Thyroid gland (tissue), 4 donors: Measurements from ENCODE around the gene MINDY4. TPM values are rescaled to one million over a fixed set of nuclear protein-coding genes. Genes with fewer than 3 reads are reported as not detected.

Experiments
- DNase-seq, 2 donors: peaks; one replicate each; pipeline ENCODE4 v3.0.0-alpha.2; 2019
- H3K27ac ChIP-seq, 3 donors: fragments of 200-600 bp; sonication (generic); 1 replicate in 2 of 3; 2 replicates in 1 of 3; pipeline ENCODE4 v1.5.1; 2016 to 2019; ENCODE audit warnings: mild to moderate bottlenecking in 1 of 3, moderate library complexity in 1 of 3
- H3K27me3 ChIP-seq: fragments of 200-600 bp; sonication (generic); one replicate; pipeline ENCODE4 v1.5.1; 2019
- H3K36me3 ChIP-seq, 2 donors: fragments of 200-600 bp; sonication (generic); one replicate each; pipeline ENCODE4 v1.5.1; 2016 to 2019
- H3K4me1 ChIP-seq, 2 donors: fragments of 200-600 bp; sonication (generic); one replicate each; pipeline ENCODE4 v1.5.1; 2017 to 2019
- H3K4me3 ChIP-seq, 3 donors: fragments of 200-600 bp; sonication (generic); replicated peaks in 1 of 3; 1 replicate in 2 of 3; 2 replicates in 1 of 3; pipeline ENCODE4 v1.5.1; 2016; ENCODE audit warnings: mild to moderate bottlenecking in 1 of 3
- H3K9me3 ChIP-seq: fragments of 200-600 bp; sonication (generic); one replicate; pipeline ENCODE4 v1.5.1; 2017
- POLR2A ChIP-seq, 2 donors: fragments of 450-650 bp; IDR thresholded peaks; one replicate each; pipeline ENCODE4 v1.6.1; 2017; ENCODE audit warnings: antibody characterized with exemption in 2 of 2, mild to moderate bottlenecking in 2 of 2, moderate library complexity in 1 of 2
- WGBS, 2 donors: methylation state at CpG; one replicate each; pipeline ENCODE4 v1.1.5; 2017; 5-methylcytosine and 5-hydroxymethylcytosine counted together
- intact Hi-C: fragments of 100-400 bp; cut with DNase I; formaldehyde crosslinking; loops from one replicate; pipeline ENCODE4 v1.15.1; 2023
- total RNA-seq, 4 donors: library from RNA; depleted of rRNA; stranded (reverse); fragments of >200 nt; gene quantifications; one replicate each; pipeline ENCODE4 v1.2.3, GENCODE V29; 2016
- TF ChIP-seq, protein P1 (sequence below), 6 experiments: fragments of 200-600 bp in 3 of 6; fragments of 450-650 bp in 3 of 6; sonication (generic) in 3 of 6; IDR thresholded peaks; one replicate each; pipeline ENCODE4 v1.5.1; 2016 to 2019; ENCODE audit warnings: antibody characterized with exemption in 6 of 6, mild to moderate bottlenecking in 2 of 6, inconsistent platforms in 1 of 6, moderate library complexity in 1 of 6

MINDY4 gene
- total RNA-seq, 4 donors from 2014 or later = 17.9 to 33.2 (median 29.7) TPM

DNA sequence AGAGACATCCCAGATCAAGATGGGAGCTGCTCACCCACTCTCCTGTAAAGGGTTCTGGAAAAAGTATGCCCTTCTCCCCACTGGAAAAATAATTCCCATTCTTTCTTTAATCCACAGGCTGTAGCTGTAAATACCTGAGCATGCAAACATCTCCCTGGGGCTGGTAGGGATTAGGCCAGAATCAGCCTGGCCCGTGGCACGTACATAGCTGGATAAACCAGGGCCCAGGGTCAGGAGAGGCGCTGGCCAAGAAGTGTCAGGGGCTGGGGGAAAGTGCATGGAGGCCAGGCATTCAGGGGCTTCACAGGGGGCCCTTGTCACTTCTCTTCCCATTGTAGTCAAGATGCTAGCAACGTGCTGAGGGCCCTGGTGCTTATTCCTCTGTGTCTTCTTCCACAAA is 109.7 kb downstream of the MINDY4 start:
- Histone ChIP-seq H3K27ac (no peak overlapping the region), H3K36me3 (no peaks in the 10 kb centered on the region), H3K4me3 (no peak overlapping the region), H3K4me1 (peaks cover 8 to 19% of the 10 kb centered on the region in 2 donors), H3K9me3 (no peaks in the 10 kb centered on the region), H3K27me3 (no peaks in the 10 kb centered on the region)
- no peak for DNase-seq
- 94 to 99% methylated on average over 4 of the region's 4 CpGs for WGBS, 2 donors
- TF ChIP-seq, protein P1, sequence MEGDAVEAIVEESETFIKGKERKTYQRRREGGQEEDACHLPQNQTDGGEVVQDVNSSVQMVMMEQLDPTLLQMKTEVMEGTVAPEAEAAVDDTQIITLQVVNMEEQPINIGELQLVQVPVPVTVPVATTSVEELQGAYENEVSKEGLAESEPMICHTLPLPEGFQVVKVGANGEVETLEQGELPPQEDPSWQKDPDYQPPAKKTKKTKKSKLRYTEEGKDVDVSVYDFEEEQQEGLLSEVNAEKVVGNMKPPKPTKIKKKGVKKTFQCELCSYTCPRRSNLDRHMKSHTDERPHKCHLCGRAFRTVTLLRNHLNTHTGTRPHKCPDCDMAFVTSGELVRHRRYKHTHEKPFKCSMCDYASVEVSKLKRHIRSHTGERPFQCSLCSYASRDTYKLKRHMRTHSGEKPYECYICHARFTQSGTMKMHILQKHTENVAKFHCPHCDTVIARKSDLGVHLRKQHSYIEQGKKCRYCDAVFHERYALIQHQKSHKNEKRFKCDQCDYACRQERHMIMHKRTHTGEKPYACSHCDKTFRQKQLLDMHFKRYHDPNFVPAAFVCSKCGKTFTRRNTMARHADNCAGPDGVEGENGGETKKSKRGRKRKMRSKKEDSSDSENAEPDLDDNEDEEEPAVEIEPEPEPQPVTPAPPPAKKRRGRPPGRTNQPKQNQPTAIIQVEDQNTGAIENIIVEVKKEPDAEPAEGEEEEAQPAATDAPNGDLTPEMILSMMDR (IDR thresholded peaks at IDR 0.05) = no peak
- no peak for TF ChIP-seq POLR2A (IDR thresholded peaks at IDR 0.05)
- intact Hi-C loops = no loop called here

DNA sequence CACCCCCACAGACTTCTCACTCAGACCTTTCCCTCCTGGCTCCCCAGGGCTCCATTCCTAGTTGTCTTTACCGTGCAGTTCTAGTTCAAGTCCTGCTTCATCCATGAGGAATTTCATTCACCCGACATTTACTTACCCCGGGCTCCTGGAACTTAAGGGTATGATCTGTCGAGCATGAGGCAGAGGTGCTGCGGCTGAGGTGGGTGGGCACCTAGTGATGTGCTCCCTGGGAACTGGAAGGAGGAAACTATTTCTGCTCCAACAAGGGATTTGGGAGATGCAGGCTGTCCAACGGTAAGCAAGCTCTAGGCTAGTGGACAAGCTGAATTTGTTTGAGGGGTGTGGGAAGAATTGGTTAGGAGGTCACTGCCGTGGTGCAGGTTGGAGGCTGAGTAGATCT is 110.2 kb downstream of the MINDY4 start:
- no peak for TF ChIP-seq POLR2A (IDR thresholded peaks at IDR 0.05)
- TF ChIP-seq, protein P1 (IDR thresholded peaks at IDR 0.05) = no peak
- Histone ChIP-seq H3K36me3 (no peaks in the 10 kb centered on the region), H3K9me3 (no peaks in the 10 kb centered on the region), H3K27me3 (no peaks in the 10 kb centered on the region), H3K4me3 (no peak overlapping the region), H3K27ac (no peak overlapping the region), H3K4me1 (peaks cover 8 to 24% of the 10 kb centered on the region in 2 donors)
- 82 to 92% methylated on average over 7 of the region's 7 CpGs for WGBS, 2 donors
- DNase-seq = no peak
- intact Hi-C loops = no loop called here

DNA sequence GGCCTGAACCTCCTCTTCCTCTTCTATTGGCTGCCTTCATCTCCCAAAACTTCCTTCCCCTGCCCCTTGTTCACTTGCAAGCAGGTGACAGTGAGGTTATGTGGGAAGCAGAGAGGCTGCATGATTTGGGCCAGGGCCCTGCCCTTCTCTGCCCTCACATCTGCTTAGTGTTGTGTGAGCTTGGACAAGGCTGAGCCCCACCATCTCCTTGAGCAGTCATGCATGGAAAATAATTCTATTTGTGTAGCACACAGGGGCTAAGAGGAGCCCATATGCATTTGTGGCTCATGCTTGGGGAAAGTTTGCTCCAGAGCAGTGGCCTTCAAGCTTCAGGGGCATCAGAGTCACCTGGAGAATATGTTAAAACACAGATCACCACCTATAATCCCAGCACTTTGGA is 113.7 kb downstream of the MINDY4 start:
- H3K27ac ChIP-seq = no peak overlapping the region
- TF ChIP-seq, protein P1 (IDR thresholded peaks at IDR 0.05) = no peak
- H3K4me1 ChIP-seq = peaks cover 33 to 50% of the 10 kb centered on the region in 2 donors
- intact Hi-C loops = loop anchor here (5.0 kb wide), 1 partner anchor 88 kb away; no protein-coding TSS in a partner anchor
- no peaks in the 10 kb centered on the region for H3K27me3 ChIP-seq
- H3K9me3 ChIP-seq = no peaks in the 10 kb centered on the region
- DNase-seq = no peak
- no peaks in the 10 kb centered on the region for H3K36me3 ChIP-seq
- no peak overlapping the region for H3K4me3 ChIP-seq

DNA sequence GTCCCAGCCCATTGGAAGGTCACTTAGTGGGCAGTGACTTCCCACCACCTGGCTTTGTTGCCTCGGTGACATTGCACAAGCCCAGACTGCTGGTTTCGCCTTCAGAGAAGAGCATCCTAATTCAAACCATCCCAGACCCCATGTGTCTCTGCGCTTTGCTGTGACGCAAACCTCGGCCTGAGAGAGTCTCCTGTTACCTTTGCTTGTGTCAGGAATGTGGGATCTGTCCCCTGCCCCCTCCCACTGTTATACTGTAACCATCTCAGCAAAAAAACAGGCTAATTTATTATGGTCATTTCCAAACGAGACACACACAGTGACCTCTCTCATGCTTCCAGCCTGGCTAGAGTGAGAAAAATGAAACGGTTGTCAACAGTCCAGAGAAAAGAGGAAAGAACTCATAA is 115.4 kb downstream of the MINDY4 start:
- Histone ChIP-seq H3K27ac (peak overlapping the region in 2 of 3 donors; percentile 73 to 79), H3K36me3 (no peaks in the 10 kb centered on the region), H3K9me3 (no peaks in the 10 kb centered on the region), H3K4me1 (peaks cover 33 to 50% of the 10 kb centered on the region in 2 donors), H3K27me3 (no peaks in the 10 kb centered on the region), H3K4me3 (no peak overlapping the region)
- TF ChIP-seq POLR2A (IDR thresholded peaks at IDR 0.05) = no peak
- TF ChIP-seq, protein P1 (IDR thresholded peaks at IDR 0.05) = no peak
- WGBS, 2 donors = 71 to 76% methylated on average over 7 of the region's 7 CpGs
- intact Hi-C loops = loop anchor here (5.0 kb wide), 1 partner anchor 89 kb away; no protein-coding TSS in a partner anchor
- DNase-seq = no peak

DNA sequence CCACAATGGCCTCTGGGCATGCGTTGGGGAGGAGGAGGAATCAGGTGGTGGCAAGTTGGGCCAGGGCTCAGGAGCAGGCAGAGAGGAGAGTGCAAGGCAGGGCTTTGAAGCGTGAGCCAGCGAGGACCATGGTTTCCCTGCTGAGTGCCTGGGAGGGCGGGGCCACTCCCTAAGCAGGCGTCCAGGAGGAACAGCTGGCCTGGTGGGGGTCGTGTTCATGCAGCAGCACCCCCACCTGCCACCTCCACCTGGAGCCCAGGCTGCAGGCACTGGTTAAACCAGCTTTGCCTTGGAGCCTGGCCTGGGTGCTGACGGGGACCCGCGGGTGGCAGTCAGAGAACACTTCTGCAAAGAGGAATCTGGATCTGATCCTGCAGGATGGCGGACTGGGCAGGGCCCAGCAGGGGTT is 116.3 kb downstream of the MINDY4 start:
- Histone ChIP-seq H3K4me1 (peaks cover 33 to 51% of the 10 kb centered on the region in 2 donors), H3K9me3 (no peaks in the 10 kb centered on the region), H3K4me3 (no peak overlapping the region), H3K36me3 (no peaks in the 10 kb centered on the region), H3K27me3 (no peaks in the 10 kb centered on the region), H3K27ac (peak overlapping the region; percentile 73 to 79 (median 78))
- intact Hi-C loops = loop anchor here (5.0 kb wide), 1 partner anchor 90 kb away; no protein-coding TSS in a partner anchor
- TF ChIP-seq POLR2A (IDR thresholded peaks at IDR 0.05) = peak in 1 of 2 donors; percentile 22
- TF ChIP-seq, protein P1 (IDR thresholded peaks at IDR 0.05) = no peak
- 31 to 33% methylated on average over 9 to 10 of the region's 10 CpGs for WGBS, 2 donors
- DNase-seq = peak; percentile 82 to 88
